H4 (cell line): Measurements from ENCODE around the gene MAP6. TPM values are rescaled to one million over a fixed set of nuclear protein-coding genes. Genes with fewer than 3 reads are reported as not detected.
A peak's percentile ranks its signal among the peaks of the same experiment; 100 is the strongest.

Source experiments
- DNase-seq: peaks from one replicate; pipeline ENCODE4 v3.0.0-alpha.2; 2015; ENCODE audit warnings: low spot score
- total RNA-seq: library from RNA; depleted of rRNA; stranded (reverse); fragments of >200 nt; shearing (Covaris generic); gene quantifications from 2 replicates; pipeline ENCODE4 v1.2.3, GENCODE V29; 2014

Gene MAP6
- total RNA-seq, 1 experiment from 2014 or later, result not detected

- DNase-seq, result no peak
These were observed 98.2 kb downstream of the MAP6 start for GRCh38 chr11:75570559-75571139.

GRCh38 chr11:75568616-75569219 is 100.1 kb downstream of the MAP6 start:
- DNase-seq, result no peak

- no peak for DNase-seq
These were observed 100.9 kb downstream of the MAP6 start for GRCh38 chr11:75567971-75568370.

- no peak for DNase-seq
These were observed 102.0 kb downstream of the MAP6 start for GRCh38 chr11:75566763-75567279.

- DNase-seq, result no peak
These were observed 102.7 kb downstream of the MAP6 start for GRCh38 chr11:75565916-75566762.

- DNase-seq, result no peak
These were observed 103.5 kb downstream of the MAP6 start for GRCh38 chr11:75565221-75565814.

GRCh38 chr11:75563978-75564552 is 104.8 kb downstream of the MAP6 start:
- peak; percentile 66 for DNase-seq

- DNase-seq, result no peak
These were observed 105.3 kb downstream of the MAP6 start for GRCh38 chr11:75563501-75563977.

GRCh38 chr11:75562836-75563484 is 105.9 kb downstream of the MAP6 start:
- peak; percentile 49 for DNase-seq

- DNase-seq, result peak; percentile 84
These were observed 106.6 kb downstream of the MAP6 start, which contains the start of gene SERPINH1 for GRCh38 chr11:75562048-75562835. Gene SERPINH1, plus strand, starts transcription at chr11:75562253. Its CDS starts 4,097 bp downstream, at chr11:75566350.

GRCh38 chr11:75561426-75562047 is 107.3 kb downstream of the MAP6 start:
- no peak for DNase-seq

- no peak for DNase-seq
These were observed 108.2 kb downstream of the MAP6 start for GRCh38 chr11:75560644-75561043.

- peak; percentile 90 for DNase-seq
These were observed 109.6 kb downstream of the MAP6 start for GRCh38 chr11:75558939-75559843.

- DNase-seq, result peak; percentile 96
These were observed 111.0 kb downstream of the MAP6 start for GRCh38 chr11:75557666-75558494.

- DNase-seq, result no peak
These were observed 112.6 kb downstream of the MAP6 start for GRCh38 chr11:75556275-75556674.

GRCh38 chr11:75555079-75555811 is 113.6 kb downstream of the MAP6 start:
- no peak for DNase-seq
